GM21360 (cell line): Measurements from ENCODE around the gene SIVA1.

Experiments used
- ATAC-seq: cut with Tn5 transposase; IDR thresholded peaks from one replicate; pipeline ENCODE4 v1.9.1; 2021; ENCODE audit warnings: mild to moderate bottlenecking, moderate library complexity; ENCODE audit not compliant: unreplicated experiment

Gene SIVA1

DNA sequence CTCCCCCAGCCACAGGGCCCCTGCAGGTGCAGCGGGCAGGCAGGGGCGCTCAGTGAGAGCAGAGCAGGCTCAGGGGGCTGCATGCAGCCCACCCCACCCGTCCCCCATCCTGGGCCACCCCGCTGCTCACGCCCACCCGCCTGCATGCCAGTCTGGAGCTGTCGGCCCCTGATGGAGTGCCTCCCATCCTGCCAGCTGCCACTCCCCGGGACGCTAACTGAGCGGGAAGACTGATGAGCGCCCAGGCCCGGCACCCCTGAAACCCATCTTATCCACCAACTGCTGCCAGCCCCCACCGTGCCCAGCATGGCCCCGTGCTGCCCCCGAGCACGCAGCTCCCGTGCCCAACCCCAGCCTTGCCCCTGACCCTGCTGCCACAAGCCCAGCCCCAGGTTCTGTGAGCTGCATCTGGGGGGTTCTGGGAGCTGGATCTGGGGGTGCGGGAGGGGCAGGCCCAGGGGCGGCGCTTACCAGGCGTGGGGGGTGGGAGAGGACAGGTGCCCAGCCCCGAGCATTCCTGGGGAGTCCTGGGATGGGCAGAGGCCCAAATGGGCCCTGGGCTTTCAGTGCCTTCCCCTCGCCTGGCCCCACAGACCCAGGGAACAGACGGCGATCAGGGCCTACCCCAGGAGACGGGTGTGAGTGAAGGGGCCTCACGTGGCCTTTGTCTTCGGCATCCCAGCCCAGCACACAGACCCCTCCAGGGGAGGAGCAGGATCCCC is 29.3 kb downstream of the SIVA1 start:
- ATAC-seq, result no peak

DNA sequence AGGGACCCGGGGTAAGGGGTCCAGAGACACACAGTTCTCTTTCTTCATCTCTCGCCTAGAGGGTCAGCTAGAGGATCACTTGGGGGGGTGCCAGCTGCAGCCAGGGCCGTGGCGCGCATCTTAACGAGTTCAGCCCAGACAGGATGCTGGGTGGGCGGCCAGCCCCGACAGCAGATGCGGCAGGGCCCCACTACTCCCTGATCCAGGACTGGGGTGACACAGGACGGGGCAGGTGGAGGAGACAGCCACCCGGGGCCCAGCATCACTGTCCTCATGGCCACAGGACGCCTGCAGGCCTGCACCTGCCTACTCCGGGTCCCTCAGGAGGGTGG is 29.8 kb downstream of the SIVA1 start:
- no peak for ATAC-seq

GRCh38 chr14:104783484-104784217 is 30.7 kb downstream of the SIVA1 start:
- ATAC-seq, result no peak

- ATAC-seq, result no peak
These were observed 31.2 kb downstream of the SIVA1 start for GRCh38 chr14:104784218-104784568.

DNA sequence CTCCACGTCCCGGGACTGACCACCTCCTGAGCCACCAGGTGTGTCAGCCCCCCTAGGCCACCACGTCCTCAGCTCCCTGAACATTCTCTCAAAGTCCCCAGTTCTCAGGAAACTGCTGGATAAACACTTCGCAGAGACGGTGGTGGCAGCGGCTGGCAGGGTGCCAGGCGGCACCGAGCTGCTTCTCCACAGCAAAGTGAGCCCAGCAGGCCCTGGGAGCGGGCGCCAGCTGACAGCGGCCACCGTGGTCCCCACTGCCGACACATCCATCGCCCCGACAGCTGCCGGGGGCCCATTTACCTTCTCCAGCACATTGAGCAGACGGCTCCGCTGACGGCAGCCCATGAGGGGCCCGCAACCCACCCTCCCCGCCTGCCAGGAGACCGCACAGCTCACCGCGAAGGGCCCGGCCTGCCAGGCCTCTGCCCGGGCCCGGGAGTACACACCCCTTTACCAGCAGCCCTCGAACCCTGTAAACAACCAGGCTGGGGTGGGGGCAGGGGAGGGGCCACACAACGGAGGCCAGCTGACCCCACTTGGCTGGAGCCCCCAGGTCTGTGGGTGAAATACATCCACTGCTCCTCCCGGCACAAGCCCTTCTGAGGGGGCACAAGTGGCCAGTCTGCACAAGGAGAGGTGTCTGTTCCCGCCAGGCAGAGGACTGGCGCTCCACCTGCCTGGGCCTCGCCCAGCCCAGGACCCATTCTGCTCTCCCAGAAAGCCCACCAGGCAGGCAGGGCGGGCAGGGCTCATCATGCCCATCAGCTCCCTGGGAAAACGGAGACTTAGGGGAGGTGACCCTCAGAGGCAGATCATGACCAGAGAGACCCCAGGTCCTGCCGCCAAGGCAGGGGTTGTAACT is 32.1 kb downstream of the SIVA1 start:
- ATAC-seq, result no peak

GRCh38 chr14:104785708-104786080 is 32.7 kb downstream of the SIVA1 start:
- no peak for ATAC-seq

DNA sequence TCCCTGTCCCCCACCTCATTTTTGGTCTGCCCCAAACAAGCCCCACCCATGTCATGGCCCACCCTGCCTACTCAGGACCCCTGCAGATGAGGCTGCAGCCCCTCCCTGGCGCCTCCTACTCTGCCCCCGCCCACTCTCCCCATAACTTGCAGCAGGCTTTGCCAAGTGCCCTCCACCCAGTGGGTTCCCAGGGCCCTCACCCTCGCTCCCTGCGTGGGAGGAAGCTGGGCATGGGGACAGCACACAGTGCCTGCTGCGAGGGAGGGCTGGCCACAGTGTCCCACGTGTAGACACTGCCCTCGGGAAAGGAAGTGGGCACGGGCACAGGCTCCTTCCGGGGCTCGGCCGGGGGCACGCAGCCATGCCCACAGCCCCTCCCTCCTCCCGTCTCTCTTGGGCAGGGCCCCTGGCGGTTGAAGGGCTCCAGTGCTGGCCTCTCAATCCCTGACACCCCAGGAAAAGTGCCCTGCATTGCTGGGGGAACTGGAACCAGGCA is 33.2 kb downstream of the SIVA1 start:
- ATAC-seq, result no peak

GRCh38 chr14:104786726-104787675 is 34.1 kb downstream of the SIVA1 start:
- no peak for ATAC-seq

DNA sequence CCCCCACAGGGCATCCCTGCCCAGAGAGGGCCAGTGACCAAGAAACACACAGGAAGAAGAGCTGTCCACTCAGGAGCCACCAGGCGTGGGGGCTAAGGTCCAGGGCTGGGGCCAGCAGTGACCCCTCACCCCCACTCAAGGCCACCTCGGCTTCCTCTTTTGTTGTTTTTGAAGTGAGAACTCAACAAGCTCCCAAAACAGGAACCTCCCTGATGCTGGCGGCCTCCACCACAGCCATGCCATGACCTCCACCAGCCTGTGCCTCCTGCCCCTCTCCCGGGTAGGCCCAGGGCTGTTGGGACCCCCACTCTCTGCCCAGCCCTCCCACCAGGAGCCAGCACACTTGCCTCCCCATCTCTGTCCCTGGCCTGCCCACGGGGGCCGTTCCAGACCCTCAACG is 34.8 kb downstream of the SIVA1 start:
- ATAC-seq, result no peak

GRCh38 chr14:104788161-104788818 is 35.3 kb downstream of the SIVA1 start:
- ATAC-seq, result no peak

- ATAC-seq, result no peak
These were observed 36.1 kb downstream of the SIVA1 start for GRCh38 chr14:104788873-104789663.

- ATAC-seq, result no peak
These were observed 37.1 kb downstream of the SIVA1 start for GRCh38 chr14:104789752-104790743.

DNA sequence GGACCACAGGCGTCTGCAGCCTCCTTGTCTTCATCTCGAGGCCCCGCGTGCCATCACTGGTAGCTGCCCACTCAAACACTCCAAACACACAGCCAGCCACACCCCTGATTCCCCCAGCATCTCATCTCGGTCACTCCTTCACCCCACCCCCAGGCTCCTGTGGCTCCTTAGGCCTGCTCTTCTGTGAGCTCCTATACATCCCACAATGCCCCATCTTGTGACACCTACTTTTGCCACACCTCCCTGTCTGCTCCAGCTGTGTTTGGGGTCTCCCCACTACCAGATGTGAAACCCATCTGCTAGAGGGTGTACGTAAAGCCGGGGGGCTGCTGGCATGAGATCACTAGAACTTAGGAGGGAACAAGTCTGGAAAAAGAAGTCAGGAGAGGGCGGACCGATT is 38.5 kb downstream of the SIVA1 start:
- ATAC-seq, result no peak

DNA sequence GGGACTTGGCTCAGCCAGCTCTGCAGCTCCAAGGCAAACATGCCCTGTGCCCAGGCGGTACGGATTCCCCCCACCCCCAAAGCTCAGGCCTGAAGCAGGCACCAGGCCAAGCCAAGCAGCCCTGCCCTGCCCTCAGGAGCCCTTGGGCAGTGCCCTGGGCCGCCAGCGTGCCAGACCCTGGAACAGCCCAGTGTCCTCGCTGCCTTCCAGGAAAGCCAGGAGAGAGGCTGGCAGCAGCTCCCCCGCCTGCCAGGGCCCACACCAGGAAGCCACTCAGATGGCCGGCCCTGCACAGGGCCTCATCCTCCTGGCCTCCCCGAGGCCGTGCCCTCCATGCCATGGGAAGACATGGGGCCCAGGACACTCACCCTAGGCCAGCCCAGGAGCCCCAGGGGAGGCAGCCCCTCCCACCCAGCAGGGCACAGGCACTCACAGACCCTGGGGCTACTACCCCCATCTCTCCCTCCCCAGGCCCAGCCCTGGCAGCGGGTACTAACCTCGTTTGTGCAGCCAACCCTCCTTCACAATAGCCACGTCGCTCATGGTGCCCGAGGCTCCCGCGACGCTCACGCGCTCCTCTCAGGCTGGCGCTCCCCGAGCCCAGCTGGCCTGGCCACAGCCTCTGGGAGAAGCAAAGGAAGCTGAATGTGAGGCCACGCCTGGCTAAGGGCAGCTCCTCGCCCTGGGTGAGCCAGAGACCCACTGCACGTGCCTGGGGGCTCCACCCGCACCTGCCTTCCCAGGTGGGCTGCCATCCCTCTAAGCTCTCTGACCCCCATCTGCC is 39.3 kb downstream of the SIVA1 start:
- no peak for ATAC-seq

DNA sequence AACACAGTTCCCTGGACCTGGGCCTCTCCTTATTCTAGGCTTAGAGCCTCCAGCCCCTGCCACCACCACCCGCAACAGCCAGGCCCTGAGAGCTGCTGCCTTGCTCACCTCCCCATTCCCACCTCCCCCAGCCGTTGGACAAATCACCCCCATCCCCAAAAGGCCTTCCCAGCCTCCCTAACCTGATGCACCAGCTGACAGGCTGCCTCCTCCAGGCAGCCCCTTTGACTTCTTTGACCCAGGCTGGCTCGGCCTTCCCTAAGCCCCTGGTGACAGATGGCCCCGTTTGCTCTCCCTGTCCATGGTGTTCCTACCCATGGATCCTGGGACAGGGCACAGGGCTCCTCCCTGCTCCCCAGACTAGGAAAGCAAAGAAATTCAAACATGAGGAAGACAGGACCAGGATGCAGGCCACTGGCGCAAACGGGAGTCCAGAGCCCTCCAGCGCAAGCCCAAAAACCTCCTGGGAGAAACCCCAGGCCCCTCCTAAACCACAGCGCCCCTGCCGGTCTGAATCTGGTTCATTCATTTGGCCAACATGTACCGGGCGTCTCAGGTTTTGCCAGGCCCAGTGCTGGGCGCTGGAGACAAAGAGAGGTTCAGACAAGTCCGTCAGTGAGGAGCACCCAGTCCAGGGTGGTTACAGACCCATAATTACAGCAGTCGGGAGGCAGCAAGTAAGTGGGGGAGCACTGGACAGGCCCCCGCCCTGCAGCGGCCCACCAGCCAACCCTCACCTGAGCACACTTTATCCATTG is 40.2 kb downstream of the SIVA1 start:
- no peak for ATAC-seq

DNA sequence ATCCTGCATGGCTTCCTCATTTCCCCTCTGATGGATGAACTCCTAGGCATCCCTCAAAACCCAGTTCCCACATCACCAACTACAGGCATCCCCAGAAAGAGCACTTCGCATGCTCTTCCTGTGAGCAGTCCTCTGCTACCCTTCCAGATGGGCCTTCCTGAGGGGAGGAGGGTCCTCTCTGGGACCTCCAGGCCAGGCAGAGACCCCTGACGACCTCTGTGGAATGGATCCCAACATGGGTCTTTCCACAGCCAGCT is 40.7 kb downstream of the SIVA1 start:
- ATAC-seq, result no peak

GRCh38 chr14:104794099-104794498 is 41.2 kb downstream of the SIVA1 start:
- no peak for ATAC-seq
